Breast epithelium (tissue), 3 donors: ENCODE results near the gene SLC37A3.

Source experiments
- POLR2AphosphoS5 ChIP-seq, 3 donors: sonication (generic); formaldehyde crosslinking; IDR thresholded peaks; one replicate each; pipeline ENCODE4 v1.6.1; 2017; ENCODE audit warnings: antibody characterized with exemption in 3 of 3
- TF ChIP-seq, protein P1 (sequence below), 3 donors: fragments of 450-650 bp; IDR thresholded peaks; one replicate each; pipeline ENCODE4 v1.5.1; 2016 to 2017; ENCODE audit warnings: antibody characterized with exemption in 3 of 3, mild to moderate bottlenecking in 3 of 3, moderate library complexity in 3 of 3

DNA sequence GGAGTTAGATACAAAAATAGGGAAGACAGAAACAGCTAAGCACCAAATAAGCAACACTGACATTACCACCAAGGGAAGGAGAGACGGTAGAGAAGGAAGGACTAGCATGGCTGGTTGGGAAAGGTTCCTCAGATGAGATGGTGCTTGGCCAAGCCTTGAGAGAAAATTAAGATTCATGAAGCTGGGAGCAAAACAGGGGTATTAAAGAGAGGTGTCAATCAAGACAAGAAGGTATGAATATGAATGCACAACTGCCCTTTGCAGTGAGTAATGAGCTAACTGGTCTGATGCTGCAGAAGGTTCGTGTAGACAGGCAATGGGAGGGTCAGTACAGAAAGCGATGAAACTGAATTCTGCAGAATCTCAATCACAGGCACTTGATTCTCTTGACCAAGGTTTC, 67.7 kb downstream of the SLC37A3 start:
- TF ChIP-seq, protein P1, sequence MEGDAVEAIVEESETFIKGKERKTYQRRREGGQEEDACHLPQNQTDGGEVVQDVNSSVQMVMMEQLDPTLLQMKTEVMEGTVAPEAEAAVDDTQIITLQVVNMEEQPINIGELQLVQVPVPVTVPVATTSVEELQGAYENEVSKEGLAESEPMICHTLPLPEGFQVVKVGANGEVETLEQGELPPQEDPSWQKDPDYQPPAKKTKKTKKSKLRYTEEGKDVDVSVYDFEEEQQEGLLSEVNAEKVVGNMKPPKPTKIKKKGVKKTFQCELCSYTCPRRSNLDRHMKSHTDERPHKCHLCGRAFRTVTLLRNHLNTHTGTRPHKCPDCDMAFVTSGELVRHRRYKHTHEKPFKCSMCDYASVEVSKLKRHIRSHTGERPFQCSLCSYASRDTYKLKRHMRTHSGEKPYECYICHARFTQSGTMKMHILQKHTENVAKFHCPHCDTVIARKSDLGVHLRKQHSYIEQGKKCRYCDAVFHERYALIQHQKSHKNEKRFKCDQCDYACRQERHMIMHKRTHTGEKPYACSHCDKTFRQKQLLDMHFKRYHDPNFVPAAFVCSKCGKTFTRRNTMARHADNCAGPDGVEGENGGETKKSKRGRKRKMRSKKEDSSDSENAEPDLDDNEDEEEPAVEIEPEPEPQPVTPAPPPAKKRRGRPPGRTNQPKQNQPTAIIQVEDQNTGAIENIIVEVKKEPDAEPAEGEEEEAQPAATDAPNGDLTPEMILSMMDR (IDR thresholded peaks at IDR 0.05): no peak
- no peak for TF ChIP-seq POLR2AphosphoS5 (IDR thresholded peaks at IDR 0.05)
